Heart left ventricle (tissue), 13 donors: Measurements from ENCODE around the gene CFAP99.

Source experiments
- POLR2A ChIP-seq, 2 donors: fragments of 450-650 bp; IDR thresholded peaks; one replicate each; pipeline ENCODE4 v1.6.1; 2017; ENCODE audit warnings: antibody characterized with exemption in 2 of 2, mild to moderate bottlenecking in 2 of 2, moderate library complexity in 2 of 2
- TF ChIP-seq, protein P1 (sequence below), 12 donors: fragments of 200-600 bp; sonication (generic) in 4 of 12; IDR thresholded peaks; one replicate each; pipeline versions ENCODE4 v1.5.0 to v1.8.0; 2018 to 2022; ENCODE audit warnings: antibody characterized with exemption in 12 of 12, mild to moderate bottlenecking in 5 of 12
- donor health status: ischemic (EF 13 %, LVEDD 7.1; RV severe dilation, severe dysfunction).
- donor health status: DM: no; HTN: yes; CAD: no.
- donor health status: DM: no; HTN: no; CAD: no.
- donor health status: ischemic (EF 25% LVEDD 6.9; RV normal size, moderate dysfunction).
- donor health status: ischemic (EF 25% LVEDD 5.7; RV mildly dilated, moderate dysfunction).
- donor health status: ischemic (EF 35%, LVEDD 5.7; RV mildly dilated, moderate dysfunction).
- donor health status: nonischemic (EF 11% LVEDD 7.7; RV severe dilation, severe dysfunction).
- donor health status: DM: yes; HTN: yes; CAD: no.
- donor health status: PGD.
- donor health status: ischemic (EF 29% LVEDD 5.4; RV normal size, mild dysfunction).
- donor health status: nonischemic (EF 23%, LVEDD 6.1; RV moderate dilation, normal function).

DNA sequence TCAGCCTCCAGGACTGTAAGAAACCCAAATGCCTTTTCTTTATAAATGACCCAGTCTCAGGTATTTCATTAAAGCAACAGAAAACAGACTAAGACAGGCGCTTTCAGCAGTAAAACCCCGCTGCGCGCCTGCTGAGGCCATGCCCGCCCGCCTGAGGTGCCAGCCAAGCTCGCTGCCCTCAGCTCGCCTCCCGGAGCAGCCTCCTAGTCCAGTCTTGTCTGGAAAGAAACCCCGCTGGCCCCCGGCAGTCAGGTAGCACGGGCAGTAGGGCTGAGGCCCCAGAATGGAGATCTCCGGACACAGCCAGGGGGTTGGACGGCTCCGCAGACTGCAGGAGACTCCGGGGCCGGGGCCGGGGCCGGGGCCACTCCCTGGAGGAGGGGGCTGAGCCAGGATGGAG lies 32.0 kb upstream of the CFAP99 start:
- TF ChIP-seq, protein P1, sequence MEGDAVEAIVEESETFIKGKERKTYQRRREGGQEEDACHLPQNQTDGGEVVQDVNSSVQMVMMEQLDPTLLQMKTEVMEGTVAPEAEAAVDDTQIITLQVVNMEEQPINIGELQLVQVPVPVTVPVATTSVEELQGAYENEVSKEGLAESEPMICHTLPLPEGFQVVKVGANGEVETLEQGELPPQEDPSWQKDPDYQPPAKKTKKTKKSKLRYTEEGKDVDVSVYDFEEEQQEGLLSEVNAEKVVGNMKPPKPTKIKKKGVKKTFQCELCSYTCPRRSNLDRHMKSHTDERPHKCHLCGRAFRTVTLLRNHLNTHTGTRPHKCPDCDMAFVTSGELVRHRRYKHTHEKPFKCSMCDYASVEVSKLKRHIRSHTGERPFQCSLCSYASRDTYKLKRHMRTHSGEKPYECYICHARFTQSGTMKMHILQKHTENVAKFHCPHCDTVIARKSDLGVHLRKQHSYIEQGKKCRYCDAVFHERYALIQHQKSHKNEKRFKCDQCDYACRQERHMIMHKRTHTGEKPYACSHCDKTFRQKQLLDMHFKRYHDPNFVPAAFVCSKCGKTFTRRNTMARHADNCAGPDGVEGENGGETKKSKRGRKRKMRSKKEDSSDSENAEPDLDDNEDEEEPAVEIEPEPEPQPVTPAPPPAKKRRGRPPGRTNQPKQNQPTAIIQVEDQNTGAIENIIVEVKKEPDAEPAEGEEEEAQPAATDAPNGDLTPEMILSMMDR (IDR thresholded peaks at IDR 0.05), result no peak
- TF ChIP-seq POLR2A (IDR thresholded peaks at IDR 0.05), result no peak
